Measurements from ENCODE around the gene ODAPH.
"Not testable (repeated sequence)": the region's sequence is repeated elsewhere in the genome, so short reads cannot be mapped to it uniquely, and the experiment has no call there.

The ODAPH gene

DNA sequence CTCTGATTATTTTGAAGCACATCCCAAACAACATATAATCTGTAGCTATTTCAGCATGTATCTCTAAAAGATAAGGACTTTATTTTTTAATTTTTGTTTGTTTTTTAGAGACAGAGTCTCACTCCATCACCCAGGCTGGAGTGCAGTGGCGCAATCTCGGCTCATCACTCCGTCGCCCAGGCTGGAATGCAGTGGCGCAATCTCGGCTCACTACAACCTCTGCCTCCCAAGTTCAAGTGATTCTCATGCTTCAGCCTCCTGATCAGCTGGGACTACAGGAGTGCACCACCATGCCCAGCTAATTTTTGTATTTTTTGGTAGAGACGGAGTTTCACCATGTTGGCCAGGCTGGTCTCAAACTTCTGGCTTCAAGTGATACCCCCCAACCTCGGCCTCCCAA is 11.6 kb upstream of the ODAPH start:
- DNase-seq (ENCODE audit: low read depth in 3 of 3, low spot score in 1 of 3), result not testable (repeated sequence)

DNA sequence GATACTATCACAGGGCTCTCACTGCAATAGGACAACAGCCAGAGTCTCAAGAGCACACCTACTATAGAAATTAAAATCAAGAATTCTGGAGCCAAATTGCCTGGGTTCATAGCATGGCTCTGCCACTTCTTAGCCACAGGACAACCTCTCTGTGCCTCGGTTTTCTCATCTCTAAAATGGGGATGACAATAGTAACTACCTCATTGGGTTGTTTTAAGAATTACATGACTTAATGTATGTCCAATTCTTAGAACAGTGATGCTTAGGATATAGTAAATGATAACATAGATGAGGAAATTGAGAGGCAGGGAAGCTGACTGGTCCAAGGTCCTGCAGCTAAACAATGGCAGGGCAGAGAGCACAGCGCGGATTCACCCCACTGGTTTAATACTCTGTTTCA is 11.0 kb upstream of the ODAPH start:
- DNase-seq (ENCODE audit: low read depth in 3 of 3, low spot score in 1 of 3), result no peak

DNA sequence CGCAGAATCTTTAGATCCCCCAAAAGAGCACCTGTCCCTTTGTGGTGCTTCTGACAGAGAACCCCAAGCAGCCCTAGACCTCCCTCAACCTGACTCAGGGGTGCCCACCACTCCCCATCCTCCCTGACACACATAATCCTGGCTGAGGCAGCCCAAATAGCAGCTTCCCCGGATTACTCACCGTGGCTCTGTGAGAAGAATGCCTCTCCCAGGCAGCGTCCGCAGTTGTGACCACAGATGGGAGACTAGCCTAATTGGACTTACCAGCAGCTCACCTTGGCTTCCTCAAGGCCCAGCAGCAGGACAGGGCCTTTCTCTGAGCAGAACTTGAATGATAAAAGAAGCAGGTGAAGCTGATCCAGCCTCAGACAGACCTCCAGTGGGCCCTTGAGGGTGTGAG is 10.3 kb upstream of the ODAPH start:
- no peak for DNase-seq (ENCODE audit: low read depth in 3 of 3, low spot score in 1 of 3)

DNA sequence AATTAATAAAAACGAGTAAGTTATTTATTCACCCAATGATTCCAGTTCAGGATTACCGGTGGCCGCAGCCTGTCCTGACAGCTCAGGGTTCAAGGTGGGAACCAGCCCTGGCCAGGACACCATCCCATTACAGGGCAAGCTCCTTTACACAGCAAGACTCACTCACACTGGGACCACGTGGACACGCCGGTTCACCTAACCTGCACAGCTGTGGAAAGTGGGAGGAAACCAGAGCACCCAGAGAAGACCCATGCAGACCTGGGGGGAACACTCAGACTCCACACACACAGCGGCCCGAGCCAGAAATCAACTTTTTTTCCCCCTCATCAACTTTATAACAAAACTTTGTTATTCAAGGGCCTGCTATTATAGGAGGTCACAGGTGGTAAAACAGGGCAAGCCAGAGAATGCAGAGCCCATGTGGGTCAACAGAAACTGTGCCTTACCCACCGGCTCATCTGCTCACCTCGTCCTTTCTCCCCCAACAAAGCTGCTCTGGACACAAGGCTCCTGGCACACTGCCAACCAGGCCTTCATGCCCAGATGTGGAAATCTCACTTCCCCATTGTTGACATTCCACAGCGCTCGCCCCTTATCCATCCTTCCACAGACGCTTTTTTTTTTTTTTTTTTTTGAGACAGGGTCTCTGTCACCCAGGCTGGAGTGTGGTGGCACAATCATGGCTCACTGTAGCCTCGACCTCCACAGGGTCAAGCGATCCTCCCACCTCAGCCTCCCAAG is 8.0 kb upstream of the ODAPH start:
- no peak for DNase-seq (ENCODE audit: low read depth in 3 of 3, low spot score in 1 of 3)

DNA sequence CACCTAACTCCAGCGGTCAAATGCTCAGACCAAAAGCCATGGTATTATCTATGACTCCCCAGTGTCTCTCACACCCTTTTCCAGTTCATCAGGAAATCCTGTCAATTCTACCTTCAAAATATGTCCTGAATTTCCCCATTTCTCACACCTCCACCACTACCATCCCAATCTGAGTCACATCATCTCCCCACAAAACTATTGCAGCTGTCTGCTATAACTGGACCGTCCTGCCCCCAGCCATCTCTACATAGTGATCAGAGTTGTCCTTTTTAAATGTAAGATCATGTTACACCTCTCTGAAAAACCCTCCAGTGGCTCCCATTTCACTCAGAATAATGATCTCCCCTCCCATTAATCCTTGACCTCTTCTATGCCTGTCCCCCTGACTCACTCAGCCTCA is 6.8 kb upstream of the ODAPH start:
- no peak for DNase-seq (ENCODE audit: low read depth in 3 of 3, low spot score in 1 of 3)

DNA sequence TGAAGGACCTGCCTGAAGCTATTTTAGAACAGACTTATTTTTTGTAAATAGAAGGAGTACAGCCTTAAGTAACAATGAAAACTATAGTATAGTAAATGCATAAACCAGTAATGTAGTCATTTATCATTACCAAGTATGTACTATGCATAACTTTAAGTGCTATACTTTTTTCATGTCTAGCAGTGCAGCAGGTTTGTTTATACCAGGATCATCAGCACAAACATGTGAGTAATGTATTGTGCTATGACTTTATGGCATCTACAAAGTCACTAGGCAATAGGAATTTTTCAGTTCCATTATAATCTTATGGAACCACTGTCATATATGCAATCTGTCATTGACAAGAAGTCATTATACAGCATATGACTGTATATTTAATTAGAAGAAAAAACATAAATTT is 3.4 kb upstream of the ODAPH start:
- DNase-seq (ENCODE audit: low read depth in 3 of 3, low spot score in 1 of 3), result no peak

DNA sequence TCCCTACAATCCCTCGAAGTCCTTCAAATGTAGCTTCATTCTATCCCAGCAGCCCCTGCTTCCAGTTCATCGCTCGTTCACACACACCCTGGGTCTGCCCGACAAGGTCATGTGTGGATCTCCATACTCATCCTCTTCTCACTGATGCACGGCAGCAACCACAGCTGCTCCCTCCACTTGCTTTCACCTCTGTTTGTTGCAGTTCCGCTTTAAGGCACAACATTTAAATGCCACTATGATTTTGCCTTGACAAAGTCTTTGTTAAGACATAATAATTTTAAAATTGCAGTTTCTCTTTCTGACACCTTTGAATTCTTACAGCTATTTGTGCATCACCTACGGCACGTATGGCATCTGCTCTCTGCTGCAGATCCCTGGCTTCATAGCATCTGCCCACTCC is 1.8 kb downstream of the ODAPH start:
- no peak for DNase-seq (ENCODE audit: low read depth in 3 of 3, low spot score in 1 of 3)

DNA sequence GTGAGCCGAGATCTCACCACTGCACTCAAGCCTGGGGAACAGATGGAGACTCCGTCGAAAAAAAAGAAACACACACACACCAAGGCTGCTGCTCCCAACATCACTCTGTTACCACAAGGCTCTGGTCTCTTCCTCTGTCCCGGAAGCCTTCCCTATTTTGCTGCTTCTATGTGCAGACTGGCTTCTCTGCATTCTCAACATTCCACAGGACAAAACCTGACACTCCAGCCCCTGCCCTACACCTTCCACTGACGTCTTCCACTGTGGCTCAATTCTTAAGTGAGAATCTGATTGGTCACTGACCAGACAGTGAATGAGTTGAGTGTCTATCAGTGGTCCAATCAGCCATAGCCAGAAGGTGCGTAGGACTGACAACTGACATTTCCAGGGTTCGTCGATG is 5.9 kb downstream of the ODAPH start:
- no peak for DNase-seq (ENCODE audit: low read depth in 3 of 3, low spot score in 1 of 3)

DNA sequence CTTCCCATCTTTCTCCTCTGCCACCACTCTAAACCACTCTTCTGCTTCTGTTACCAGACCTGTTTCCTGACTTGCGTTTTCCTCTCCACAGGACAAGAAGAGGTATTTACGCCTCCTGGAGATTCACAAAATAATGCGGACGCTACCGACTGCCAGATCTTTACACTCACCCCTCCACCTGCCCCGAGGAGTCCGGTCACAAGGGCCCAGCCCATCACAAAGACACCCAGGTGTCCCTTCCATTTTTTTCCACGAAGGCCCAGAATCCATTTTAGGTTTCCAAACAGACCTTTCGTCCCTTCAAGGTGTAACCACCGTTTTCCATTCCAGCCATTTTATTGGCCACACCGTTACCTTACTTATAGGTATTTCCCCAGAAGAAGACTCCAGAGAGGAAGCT is 8.2 kb downstream of the ODAPH start:
- no peak for DNase-seq (ENCODE audit: low read depth in 3 of 3, low spot score in 1 of 3)

DNA sequence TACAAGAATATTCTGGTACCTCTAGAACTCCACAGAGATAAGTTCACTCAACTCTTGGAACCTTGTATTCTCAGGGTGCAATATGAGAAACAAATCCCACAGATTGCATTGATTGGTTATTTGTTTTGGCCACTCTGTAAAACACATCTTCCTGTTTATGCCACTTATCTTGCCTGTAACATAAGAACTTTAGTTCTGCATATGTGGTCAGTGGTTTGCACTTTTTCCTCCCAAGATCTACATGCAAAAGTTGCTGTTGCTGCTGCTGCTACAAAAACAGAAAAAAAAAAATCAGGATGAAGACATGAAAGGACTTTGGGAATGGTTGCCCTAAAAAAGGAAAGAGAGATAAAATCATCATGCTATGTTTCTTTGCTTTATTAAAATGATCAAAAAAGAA is 9.6 kb downstream of the ODAPH start:
- DNase-seq (ENCODE audit: low read depth in 3 of 3, low spot score in 1 of 3), result no peak

DNA sequence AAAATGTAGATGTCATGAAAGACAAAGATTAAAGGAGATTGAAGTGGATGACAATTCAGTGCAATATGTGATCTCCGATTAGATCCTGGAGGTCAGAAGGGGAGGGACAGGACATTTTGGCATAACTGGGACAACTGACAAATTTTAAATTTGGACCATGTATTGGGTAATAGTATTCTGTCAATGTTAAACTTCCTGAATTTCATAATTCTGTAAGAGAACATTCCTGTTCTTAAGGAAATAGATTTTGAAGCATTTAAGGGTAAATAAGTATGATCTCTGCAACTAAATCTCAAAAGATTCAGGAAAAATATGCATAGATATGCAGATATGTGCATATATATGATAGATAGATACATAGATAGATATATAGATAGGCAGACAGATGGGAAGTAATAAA is 11.0 kb downstream of the ODAPH start:
- no peak for DNase-seq (ENCODE audit: low read depth in 3 of 3, low spot score in 1 of 3)

DNA sequence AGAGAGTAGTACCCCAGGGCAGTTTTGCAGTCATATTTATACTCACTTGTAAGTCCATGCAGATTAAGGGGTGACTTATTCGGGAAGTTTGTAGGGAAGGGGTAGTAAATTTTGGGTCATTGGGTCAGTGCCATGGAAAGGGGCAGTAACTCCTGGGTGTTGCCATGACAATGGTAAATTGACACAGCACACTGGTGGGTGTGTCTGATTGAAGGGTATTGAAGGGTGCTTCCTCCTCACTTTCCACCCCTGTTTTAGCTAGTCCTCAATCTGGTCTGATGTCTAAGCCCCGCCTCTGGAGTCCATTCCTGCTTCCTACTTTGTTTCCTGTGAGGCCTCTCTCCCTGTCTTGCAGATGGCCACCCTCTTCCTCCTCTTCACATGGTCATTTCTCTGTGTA is 11.9 kb downstream of the ODAPH start:
- DNase-seq (ENCODE audit: low read depth in 3 of 3, low spot score in 1 of 3), result no peak

DNA sequence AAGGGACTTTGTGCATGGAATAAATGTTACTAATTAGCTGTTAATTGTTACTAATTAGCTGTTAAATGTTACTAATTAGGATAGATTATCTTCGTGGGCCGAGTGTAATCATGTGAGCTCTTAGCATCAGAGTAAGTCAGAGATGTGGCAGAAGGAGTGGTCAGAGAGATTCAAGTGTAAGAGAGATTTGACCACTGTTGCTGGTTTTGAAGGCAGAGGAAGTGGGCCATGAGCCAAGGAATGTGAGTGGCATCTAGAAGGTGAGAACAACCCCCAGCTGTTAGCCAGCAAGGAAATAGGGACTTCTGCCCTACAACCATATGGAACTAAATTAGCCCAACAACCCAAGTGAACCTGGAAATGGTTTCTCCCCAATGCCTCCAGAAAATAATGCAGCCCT is 28.2 kb downstream of the ODAPH start:
- DNase-seq (ENCODE audit: low read depth in 3 of 3, low spot score in 1 of 3), result no peak

DNA sequence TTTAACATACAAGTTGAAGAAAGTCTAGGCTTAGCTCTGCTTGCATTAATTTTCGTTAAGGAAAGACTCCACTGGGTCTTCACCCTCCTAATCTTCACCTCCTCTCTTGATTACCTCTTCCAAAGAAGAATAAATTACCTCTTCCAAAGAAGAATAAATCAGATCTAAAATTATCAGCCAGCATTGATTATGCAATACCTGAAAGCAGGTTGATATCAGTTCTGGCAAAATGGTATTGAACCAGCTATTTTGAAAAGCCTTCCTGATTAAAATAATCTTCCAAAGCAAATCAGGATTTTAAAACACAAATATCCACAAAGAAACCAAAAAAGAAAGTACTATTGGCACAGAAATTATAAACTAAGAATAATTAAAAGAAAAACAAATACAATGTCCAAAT is 37.5 kb downstream of the ODAPH start:
- no peak for DNase-seq (ENCODE audit: low read depth in 3 of 3, low spot score in 1 of 3)

DNA sequence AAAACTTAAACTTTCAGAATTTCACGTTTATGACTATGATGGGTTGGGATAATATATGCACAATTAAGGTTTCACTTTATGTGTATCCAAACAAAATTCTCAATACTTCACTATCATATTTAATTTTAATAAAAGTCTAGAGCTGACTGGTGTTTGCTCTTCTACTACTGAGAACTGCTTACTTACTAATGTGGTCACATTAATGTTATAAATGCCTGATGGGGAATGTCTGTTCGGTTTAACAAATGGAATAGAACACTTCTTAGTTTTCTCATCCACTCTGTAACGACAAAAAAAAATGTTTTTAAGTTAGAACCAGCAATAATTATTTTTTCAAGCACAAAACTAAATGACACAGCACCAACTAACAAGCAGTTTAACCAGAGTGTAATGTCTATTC is 40.2 kb downstream of the ODAPH start:
- DNase-seq (ENCODE audit: low read depth in 3 of 3, low spot score in 1 of 3), result no peak

DNA sequence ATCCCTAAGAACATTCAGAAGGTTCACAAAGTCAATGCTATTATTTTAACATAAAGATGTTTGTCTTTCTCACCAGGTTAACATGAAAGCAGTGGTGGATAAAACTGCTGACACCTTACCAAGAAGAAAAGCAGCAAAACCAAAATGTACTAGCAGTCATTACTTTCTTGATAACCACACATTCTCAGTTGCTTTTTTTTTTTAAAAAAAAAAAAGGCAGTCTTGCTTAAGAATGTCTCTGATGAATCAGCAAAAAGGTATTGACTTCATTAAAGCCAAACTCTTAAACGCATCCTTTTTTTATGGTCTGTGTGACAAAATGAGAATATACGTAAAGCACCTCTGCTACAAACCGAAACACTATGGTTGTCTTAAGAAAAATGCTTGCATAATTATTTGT is 42.5 kb downstream of the ODAPH start:
- DNase-seq (ENCODE audit: low read depth in 3 of 3, low spot score in 1 of 3), result no peak

DNA sequence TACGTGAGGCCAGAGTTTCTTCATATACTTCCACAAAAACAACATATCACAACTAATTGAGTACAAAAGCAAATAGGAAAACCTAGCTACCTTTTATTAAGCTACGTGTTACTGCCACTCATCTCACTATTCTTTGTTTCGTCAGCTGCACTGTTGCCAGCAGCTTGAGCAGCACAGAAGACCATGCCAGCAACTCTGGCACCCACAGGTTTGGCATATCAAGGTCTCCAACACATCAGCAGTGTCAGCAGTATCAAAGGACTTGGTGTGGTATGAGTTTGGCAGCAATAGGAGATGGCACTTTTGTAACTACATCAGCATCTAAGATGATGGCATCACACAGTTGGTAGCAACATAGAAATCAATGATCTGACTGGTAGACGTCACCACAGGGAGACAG is 43.8 kb downstream of the ODAPH start:
- no peak for DNase-seq (ENCODE audit: low read depth in 3 of 3, low spot score in 1 of 3)

DNA sequence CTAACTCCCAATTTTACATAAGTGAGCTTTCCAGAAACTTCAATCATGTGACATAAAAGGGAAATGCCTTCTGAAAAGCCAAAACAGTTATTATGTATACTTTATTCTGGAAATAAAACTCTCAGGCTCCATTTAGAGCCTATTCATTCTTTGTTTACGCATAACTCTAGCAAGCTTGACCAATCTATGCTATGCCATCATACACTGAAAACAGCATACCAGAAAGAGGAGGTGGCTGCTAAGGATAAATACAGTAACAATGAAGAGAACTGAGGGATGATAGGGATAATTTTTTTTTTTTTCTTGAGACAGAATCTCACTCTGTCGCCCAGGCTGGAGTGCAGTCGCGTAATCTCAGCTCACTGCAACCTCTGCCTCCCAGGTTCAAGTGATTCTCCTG is 50.1 kb downstream of the ODAPH start:
- DNase-seq (ENCODE audit: low read depth in 3 of 3, low spot score in 1 of 3), result no peak

DNA sequence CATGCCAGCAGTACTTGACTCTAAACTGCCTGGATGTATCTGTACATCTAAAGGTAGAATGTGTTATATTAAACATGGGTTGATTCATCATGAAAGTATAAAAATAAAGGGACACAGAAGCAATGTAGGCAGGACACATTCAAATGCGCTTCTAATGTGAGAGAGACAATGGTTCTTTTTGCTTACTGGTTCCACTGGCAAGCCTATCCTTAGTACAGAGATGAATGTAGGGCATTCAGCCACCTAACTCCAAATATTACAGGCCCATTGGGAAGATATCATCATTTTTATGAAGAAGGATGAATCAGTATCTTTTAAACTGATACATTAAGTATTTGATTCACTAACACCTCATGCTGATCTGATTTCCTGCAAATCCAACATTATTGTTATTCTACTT is 56.4 kb downstream of the ODAPH start:
- DNase-seq (ENCODE audit: low read depth in 3 of 3, low spot score in 1 of 3), result no peak

Data from stimulated activated CD4-positive, alpha-beta T cell treated with anti-CD3 and anti-CD28 coated beads, TNF-alpha, amount 100 ng/mL, for 1 hour (primary cell).